ENCODE results near the gene CRTC3. TPM values are rescaled to one million over a fixed set of nuclear protein-coding genes. Genes with fewer than 3 reads are reported as not detected.

CRTC3 gene
- total and polyA plus RNA-seq, 4 donors: 5.1 to 16.8 (median 7.6) TPM

DNA sequence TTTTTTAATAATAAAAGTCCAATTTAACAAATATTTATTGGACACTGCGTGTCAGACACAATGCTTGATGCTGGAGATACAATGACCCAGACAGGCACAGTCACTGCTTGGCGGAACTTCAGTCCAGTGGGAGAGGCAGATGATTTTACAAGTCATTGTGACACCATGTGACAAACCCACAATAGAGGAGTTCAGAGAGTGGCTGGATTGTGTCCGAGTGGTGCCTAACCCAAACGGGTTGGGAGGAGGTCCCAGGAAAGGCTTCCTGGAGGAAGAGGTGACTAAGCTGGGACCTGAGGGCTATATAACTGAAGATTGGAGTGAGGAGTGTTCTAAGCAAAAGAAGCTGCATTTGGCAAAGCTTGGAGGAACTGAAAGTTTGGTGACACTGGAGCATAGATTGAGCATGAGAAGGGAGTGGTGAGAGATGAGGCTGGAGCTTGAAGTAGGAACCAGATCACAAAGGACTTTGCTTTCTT lies 41.4 kb downstream of the CRTC3 start:
- H3K27ac ChIP-seq (ENCODE audit: low read depth in 1 of 2, low read length in 2 of 2): no peak overlapping the region
- no peak for DNase-seq (ENCODE audit: low spot score)
- H3K9ac ChIP-seq (ENCODE audit: low read depth in 1 of 2, low read length in 2 of 2): no peak overlapping the region
- 73% methylated on average over 4 of the region's 4 CpGs for WGBS
- no peaks in the 10 kb centered on the region for H3K27me3 ChIP-seq (ENCODE audit: control insufficient read depth in 4 of 4, insufficient read depth in 4 of 4, low read length in 3 of 4)
- H3K4me3 ChIP-seq (ENCODE audit: low read depth in 1 of 3, low read length in 3 of 3): no peak overlapping the region
- TF ChIP-seq ATF3 (IDR thresholded peaks at IDR 0.05) (no peak), ZBTB33 (IDR thresholded peaks at IDR 0.05) (no peak), REST (IDR thresholded peaks at IDR 0.05) (no peak), JUND (IDR thresholded peaks at IDR 0.05) (no peak), YY1 (IDR thresholded peaks at IDR 0.05) (no peak), NR2F2 (IDR thresholded peaks at IDR 0.05) (no peak), SP1 (IDR thresholded peaks at IDR 0.05) (no peak), FOXA2 (IDR thresholded peaks at IDR 0.05) (no peak), RXRA (IDR thresholded peaks at IDR 0.05) (no peak), TAF1 (conservative IDR thresholded peaks at IDR 0.05) (no peak), GABPA (IDR thresholded peaks at IDR 0.05 in 1 of 2, conservative IDR thresholded peaks at IDR 0.05 in 1 of 2) (no peak), HNF4A (conservative IDR thresholded peaks at IDR 0.05) (no peak), RAD21 (IDR thresholded peaks at IDR 0.05) (no peak), HNF4G (IDR thresholded peaks at IDR 0.05) (no peak)
- TF ChIP-seq, protein P1, sequence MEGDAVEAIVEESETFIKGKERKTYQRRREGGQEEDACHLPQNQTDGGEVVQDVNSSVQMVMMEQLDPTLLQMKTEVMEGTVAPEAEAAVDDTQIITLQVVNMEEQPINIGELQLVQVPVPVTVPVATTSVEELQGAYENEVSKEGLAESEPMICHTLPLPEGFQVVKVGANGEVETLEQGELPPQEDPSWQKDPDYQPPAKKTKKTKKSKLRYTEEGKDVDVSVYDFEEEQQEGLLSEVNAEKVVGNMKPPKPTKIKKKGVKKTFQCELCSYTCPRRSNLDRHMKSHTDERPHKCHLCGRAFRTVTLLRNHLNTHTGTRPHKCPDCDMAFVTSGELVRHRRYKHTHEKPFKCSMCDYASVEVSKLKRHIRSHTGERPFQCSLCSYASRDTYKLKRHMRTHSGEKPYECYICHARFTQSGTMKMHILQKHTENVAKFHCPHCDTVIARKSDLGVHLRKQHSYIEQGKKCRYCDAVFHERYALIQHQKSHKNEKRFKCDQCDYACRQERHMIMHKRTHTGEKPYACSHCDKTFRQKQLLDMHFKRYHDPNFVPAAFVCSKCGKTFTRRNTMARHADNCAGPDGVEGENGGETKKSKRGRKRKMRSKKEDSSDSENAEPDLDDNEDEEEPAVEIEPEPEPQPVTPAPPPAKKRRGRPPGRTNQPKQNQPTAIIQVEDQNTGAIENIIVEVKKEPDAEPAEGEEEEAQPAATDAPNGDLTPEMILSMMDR (IDR thresholded peaks at IDR 0.05; ENCODE audit: low read depth, low read length, missing input control): no peak
- no peaks in the 10 kb centered on the region for H3K9me3 ChIP-seq (ENCODE audit: control insufficient read depth in 4 of 4, low read length in 3 of 4)
- no peaks in the 10 kb centered on the region for H3K36me3 ChIP-seq (ENCODE audit: control insufficient read depth in 4 of 4, insufficient read depth in 3 of 4, low read depth in 1 of 4, low read length in 3 of 4)
- H3K4me1 ChIP-seq (ENCODE audit: control insufficient read depth in 4 of 4, insufficient read depth in 4 of 4, low read length in 3 of 4): peaks cover 0 to 2% (median 0%) of the 10 kb centered on the region in 4 donors

DNA sequence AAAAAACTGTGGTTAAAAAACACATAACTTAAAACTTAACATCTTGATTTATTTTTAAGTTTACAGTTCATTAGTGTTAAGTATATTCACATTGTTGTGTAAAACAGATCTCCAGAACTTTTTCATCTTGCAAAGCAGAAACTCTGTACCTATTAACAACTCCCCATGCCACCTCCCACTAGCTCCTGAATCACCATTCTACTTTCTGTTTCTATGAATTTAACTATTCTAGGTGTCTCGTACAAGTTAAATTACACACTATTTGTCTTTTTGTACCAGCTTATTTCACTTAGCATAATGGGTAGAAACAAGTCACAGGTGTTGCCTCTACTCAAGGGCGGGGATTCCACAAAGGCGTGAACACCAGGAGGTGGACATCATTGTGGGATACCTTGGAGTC lies 43.2 kb downstream of the CRTC3 start:
- Histone ChIP-seq H3K4me3 (ENCODE audit: low read depth in 1 of 3, low read length in 3 of 3) (no peak overlapping the region), H3K9me3 (ENCODE audit: control insufficient read depth in 4 of 4, low read length in 3 of 4) (no peaks in the 10 kb centered on the region), H3K4me1 (ENCODE audit: control insufficient read depth in 4 of 4, insufficient read depth in 4 of 4, low read length in 3 of 4) (no peaks in the 10 kb centered on the region), H3K27me3 (ENCODE audit: control insufficient read depth in 4 of 4, insufficient read depth in 4 of 4, low read length in 3 of 4) (no peaks in the 10 kb centered on the region), H3K36me3 (ENCODE audit: control insufficient read depth in 4 of 4, insufficient read depth in 3 of 4, low read depth in 1 of 4, low read length in 3 of 4) (no peaks in the 10 kb centered on the region), H3K27ac (ENCODE audit: low read depth in 1 of 2, low read length in 2 of 2) (no peak overlapping the region), H3K9ac (ENCODE audit: low read depth in 1 of 2, low read length in 2 of 2) (no peak overlapping the region)
- 96% methylated on average over 3 of the region's 3 CpGs for WGBS
- no peak for DNase-seq (ENCODE audit: low spot score)
- TF ChIP-seq ATF3 (IDR thresholded peaks at IDR 0.05) (no peak), EGR1 (IDR thresholded peaks at IDR 0.05; ENCODE audit: low read depth in 2 of 2) (no peak), ZBTB33 (IDR thresholded peaks at IDR 0.05) (no peak), JUND (IDR thresholded peaks at IDR 0.05) (no peak), GABPA (IDR thresholded peaks at IDR 0.05 in 1 of 2, conservative IDR thresholded peaks at IDR 0.05 in 1 of 2) (no peak), SP1 (IDR thresholded peaks at IDR 0.05) (no peak), YY1 (IDR thresholded peaks at IDR 0.05) (no peak), RAD21 (IDR thresholded peaks at IDR 0.05) (no peak), RXRA (IDR thresholded peaks at IDR 0.05) (no peak), HNF4G (IDR thresholded peaks at IDR 0.05) (no peak), FOXA2 (IDR thresholded peaks at IDR 0.05) (no peak), HNF4A (conservative IDR thresholded peaks at IDR 0.05) (no peak), TAF1 (conservative IDR thresholded peaks at IDR 0.05) (no peak), NR2F2 (IDR thresholded peaks at IDR 0.05) (no peak)
- TF ChIP-seq, protein P1 (IDR thresholded peaks at IDR 0.05; ENCODE audit: low read depth, low read length, missing input control): no peak
